ENCODE measurements around the gene CALY.

Gene CALY

GRCh38 chr10:133366130-133366478 is 29.4 kb upstream of the CALY start:
- DNase-seq, result no peak

GRCh38 chr10:133365461-133366129 is 28.9 kb upstream of the CALY start:
- no peak for DNase-seq

DNA sequence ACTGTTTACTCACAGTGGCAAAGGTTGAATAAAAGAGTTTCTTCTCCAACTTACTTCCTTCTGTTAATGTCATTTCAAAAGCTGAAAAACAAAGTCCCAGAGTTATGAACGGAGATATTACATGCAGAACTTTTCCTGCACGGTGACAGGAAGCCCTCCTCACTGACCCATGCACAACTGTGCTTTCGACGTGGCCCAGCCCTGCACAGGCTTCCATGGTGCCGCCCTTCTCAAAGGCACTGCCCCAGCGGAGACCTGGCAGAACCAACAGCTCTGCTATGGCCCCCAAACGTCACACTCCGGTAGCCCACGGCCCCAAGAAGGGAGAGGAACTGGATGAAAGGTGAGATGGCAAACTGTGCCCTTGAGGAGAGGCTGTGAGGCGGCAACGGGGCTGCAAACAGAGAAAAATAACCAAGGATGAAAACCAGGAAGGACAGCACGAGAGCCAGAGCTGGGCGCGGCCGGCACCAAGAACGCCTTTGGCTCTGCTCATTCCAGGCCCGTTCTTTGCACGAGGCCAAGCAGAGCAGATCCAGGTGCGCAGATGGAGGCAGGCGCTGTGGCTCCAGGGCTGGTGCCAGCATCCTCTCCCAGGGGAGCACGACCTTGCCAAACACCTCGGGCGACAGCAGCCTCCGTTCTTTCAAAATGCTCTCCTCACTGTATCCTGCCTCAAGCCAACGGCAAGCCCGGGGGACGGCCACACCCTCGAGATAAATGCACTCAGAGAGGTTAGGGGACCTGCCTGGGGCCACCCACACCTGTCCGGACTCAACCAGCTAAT is 28.1 kb upstream of the CALY start:
- no peak for DNase-seq

GRCh38 chr10:133362846-133363245 is 26.1 kb upstream of the CALY start:
- DNase-seq, result no peak

DNA sequence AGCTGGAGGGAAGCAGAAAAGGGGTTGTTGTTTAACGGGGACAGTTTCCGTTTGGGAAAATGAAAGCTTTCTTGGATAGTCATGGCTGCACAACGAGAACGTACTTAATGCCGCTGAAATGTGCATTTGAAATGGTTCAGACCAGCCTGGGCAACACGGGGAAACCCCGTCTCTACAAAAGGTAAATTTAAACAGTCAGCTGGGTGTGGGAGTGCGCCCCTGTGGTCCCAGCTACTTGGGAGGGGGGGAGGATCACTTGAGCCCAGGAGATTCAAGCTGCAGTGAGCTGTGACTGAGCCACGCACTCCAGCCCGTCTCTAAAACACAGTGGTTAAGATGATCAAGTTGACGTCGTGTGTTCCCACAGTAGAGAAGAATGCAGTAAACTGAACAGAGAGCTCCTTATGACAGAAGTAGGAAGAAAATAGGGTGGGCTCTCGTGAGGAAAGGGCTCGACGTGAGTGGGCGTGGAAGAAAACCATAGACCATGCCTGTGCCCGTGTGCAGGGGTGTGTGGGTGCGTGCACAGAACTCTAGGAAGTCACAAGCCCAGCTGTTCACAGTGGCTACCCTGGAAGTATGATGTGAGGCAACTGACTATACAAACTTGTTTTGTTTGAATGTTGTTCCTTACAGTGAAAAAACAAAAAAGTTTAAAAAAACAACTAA is 25.2 kb upstream of the CALY start:
- DNase-seq, result no peak

DNA sequence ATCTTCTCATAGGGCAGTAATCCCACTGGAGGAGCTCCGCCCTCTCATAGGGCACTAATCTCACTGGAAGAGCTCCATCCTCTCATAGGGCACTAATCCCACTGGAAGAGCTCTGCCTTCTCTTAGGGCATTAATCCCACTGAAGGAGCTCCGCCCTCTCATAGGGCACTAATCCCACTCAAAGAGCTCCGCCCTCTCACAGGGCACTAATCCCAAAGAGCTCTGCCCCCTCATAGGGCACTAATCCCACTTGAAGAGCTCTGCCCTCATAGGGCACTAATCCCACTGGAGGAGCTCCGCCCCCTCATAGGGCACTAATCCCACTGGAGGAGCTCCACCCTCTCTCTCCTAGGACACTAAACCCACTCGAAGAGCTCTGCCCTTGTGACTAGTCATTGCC is 24.5 kb upstream of the CALY start:
- no peak for DNase-seq

GRCh38 chr10:133359972-133360610 is 23.4 kb upstream of the CALY start:
- no peak for DNase-seq

DNA sequence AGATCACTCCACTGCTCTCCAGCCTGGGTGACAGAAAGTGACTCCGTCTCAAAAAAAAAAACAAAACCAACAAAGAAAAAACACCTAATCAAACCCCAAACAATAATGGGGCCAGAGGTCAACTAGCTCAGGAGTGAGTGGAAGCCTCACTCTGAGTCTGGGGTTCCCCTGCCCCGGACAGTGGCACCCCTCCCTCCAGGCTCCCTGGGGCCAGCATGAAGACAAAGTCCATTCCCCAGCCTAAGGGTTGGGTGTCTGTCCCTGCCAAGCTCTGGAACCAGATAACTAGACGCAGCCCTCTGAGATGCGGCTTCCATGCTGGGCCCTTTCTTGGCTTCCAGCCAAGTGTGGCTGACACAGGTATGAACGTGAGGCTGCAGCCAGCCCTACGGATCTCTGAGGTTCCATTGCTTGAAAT is 22.9 kb upstream of the CALY start:
- no peak for DNase-seq

DNA sequence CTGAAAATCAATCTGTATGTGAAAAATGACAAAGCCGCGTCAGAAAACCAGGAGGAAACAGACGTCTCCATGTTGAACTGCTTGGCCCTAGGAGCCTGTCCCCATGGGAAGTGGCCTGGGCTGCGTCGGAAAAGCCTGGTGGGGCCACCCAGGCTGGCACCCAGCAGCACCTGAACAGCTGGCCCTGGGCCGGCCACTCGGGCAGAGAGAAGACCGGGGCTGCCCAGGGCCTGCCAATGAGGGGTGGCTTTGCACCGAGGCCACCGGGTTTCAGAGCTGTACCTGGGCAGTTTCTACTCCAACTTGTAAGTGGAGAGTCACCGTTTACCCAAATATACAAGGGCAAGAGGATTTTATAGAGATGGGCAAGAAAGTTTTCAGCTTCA is 22.2 kb upstream of the CALY start:
- DNase-seq, result no peak

DNA sequence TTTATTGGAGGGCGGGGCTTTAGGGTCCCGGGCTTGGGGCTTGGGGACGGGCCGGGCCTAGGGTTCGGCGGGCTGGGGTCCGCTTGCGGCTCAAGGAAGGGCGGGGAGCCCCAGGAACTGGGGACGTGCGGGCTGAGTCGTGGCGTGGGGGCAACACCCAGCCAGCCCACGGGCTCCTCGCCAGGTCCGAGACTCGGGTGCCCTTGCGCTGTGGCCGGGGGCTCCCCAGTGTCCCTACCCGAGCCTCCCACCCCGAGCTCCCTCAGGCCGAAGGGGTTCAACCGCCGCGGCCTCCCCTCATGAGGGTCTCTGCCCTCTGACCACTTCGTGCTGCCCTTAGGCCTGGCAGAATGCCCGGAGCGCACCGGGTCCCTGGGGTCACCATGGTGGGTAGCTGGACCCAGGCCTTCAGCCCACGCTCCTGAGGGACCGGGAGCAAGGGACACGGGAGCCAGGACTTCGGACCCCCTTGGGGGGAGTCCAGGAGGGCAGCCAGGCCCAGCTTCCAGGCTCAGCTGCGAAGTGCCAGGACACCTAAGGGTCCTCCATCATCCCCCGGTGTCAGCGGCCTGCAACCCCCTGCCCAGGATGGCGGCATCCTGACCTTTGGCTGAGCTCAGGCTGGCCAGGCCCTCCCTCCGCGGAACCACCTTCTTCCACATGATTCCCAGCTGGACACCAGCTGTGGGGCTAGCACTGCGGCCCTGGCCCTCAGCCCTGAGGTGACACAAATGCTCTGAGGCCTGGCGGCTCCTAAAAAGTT is 21.6 kb upstream of the CALY start:
- DNase-seq, result no peak

- peak; percentile 70 for DNase-seq
Observed at GRCh38 chr10:133357285-133358161, 20.8 kb upstream of the CALY start, which contains the start of gene FUOM. FUOM (minus strand) TSS chr10:133358019; CDS start chr10:133358007, 12 bp downstream.

DNA sequence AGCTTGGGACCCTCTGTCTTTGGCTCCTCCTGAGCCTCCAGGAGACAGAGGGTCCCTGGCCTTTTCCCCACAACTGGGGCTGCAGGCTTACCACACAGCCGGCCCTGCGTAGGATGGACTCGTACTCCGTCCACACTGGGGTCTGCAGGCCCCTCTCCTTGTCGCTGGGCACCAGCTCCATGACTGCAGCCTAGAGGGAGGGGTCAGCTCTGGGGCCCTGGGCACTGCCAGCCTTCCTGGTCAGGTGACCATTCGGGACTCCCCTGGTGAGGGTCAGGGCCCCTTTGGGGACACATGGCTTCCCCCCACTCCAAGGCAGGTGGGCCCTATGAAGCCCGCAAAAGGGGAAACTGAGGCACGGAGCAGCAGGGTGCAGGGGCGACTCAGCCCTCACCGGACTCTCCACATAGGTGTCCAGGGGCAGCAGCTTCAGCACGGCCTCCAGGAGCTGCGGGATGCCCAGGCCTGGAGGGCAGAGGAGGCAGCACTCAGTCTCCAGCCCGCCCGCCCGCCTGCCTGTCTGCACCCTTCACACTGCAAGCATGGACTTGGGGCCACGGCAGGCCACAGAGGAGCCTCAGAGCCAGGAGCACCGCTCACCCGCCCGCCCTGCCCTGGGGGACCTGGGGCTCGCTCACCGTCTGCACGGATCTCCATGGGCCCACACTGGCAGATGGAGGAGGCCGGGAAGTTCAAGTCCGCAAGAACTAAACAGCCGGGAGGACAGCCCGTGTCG is 20.0 kb upstream of the CALY start:
- DNase-seq, result no peak

DNA sequence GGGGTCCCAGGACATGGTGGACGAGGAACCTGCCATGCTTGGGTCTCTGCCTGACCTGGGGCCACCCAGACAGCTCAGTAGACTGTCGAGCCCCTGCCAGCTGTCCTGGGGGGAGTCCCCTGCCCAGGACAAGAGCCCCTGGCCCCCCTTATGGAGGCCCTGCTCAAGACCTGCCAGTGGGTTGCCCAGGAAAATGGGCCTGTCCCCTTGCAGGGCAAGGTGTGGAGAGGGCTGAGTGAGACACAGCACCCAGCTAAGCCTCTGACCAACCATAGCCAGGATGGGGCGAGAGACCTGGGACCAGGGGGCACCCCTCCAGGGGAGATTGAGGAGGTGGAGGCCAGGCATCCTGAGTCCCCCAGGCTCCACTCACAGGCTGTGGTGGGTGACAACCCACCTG is 19.3 kb upstream of the CALY start:
- no peak for DNase-seq

GRCh38 chr10:133355266-133355665 is 18.6 kb upstream of the CALY start:
- no peak for DNase-seq

- DNase-seq, result no peak
Observed at GRCh38 chr10:133354672-133355240, 18.1 kb upstream of the CALY start.

DNA sequence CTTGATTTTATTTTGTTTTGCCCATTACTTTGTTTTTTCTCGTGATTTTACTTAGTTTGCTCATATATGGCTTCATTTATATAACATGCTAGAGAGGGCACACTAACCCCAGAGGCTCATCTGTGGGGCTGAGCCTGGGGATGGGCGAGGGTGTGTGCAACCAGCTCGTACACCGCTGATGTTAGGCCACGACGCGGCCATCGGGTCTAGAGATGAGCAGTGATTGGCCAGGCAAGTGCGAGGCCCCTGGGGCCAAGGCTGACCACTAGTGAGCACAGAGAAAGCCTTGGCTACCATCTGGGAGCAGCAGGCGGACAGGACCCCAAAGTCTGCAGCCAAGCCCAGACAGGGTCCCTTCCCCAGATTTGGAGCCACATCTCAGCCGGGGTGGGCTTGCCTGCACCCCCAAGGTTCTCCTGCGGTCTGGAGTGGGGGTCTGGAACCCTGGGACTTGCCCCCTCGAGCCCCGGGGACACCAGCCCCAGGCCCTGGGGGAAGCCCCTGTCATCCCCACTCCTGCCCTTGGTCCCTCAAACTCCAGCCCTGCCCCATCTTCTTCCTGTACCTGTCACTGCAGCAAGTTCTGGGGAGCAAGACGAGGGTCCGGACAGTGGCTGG is 17.4 kb upstream of the CALY start:
- no peak for DNase-seq

DNA sequence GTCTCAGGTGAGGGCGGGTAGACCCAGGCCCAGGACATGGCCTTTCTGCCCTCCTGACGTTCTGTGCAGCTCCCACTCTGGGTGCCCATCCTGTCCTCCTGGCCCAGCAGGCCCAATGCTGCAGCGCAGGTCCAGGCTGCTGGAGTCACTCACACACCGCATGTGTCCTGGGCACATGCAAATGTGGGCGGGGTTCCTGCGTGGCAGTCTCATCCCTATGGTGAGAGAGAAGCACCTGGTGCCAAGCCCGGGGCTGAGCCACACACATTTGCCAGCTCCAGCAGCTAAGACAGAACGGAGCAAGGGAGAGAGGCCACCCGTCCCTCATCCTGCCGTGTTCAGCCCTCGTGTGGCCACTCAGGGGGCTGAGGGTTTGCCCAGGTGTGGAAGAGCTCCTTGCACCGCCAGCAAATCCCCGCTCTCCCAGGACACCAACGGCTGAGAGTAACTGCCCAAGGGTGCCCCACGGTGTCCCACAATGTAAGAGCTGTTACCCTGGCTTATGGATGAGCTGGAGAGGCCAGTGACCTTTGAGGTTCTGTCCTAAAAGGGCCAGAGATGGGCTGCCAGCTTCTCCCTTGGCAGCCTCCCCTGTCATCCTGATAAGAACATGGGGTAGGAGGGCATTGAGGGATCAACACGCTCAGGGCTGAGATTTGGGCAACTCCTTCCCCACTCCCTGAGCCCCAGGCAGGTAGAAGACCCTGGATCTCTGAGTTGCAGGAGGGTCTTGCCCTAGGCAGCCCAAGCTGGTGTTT is 16.7 kb upstream of the CALY start:
- DNase-seq, result no peak

GRCh38 chr10:133351408-133352318 is 15.0 kb upstream of the CALY start:
- no peak for DNase-seq

Measured in stimulated activated CD4-positive, alpha-beta T cell treated with anti-CD3 and anti-CD28 coated beads, Interleukin-12 subunit alpha, Interleukin-12 subunit beta, amount 100 ng/mL, for 4 hours (primary cell).